Measurements from ENCODE around the gene KRT16.

GRCh38 chr17:41634639-41635038 lies 22.1 kb upstream of the KRT16 start:
- TF ChIP-seq CTCF (conservative IDR thresholded peaks at IDR 0.05; ENCODE audit: low read depth, low read length) (no peak), EZH2 (IDR thresholded peaks at IDR 0.05; ENCODE audit: borderline replicate concordance, low read depth, low read length, poor library complexity, severe bottlenecking) (no peak)
